ENCODE measurements around the gene MACROD2. TPM values are rescaled to one million over a fixed set of nuclear protein-coding genes. Genes with fewer than 3 reads are reported as not detected.

The MACROD2 gene
- total RNA-seq: not detected in 2 replicates

GRCh38 chr20:13995086-13995665, at the start of gene MACROD2:
Gene MACROD2, plus strand, starts transcription at chr20:13995516.

GRCh38 chr20:13990465-13990864, 4.9 kb upstream of the MACROD2 start, which contains the start of gene SEL1L2:
Gene SEL1L2, minus strand, starts transcription at chr20:13990614. Its CDS starts 80 bp downstream, at chr20:13990534.

GRCh38 chr20:14337400-14338171, 342.3 kb downstream of the MACROD2 start, which contains the start of gene FLRT3:
Gene FLRT3, minus strand, starts transcription at chr20:14337612. Its CDS starts 10,106 bp downstream, at chr20:14327506.

Other genes with a start within 250 kb of the MACROD2 start
- 4.0 and 4.5 TPM in 2 replicates for gene ESF1, start 210.6 kb upstream of the MACROD2 start, total RNA-seq
- gene NDUFAF5, start 210.5 kb upstream of the MACROD2 start, total RNA-seq: 14.3 and 18.3 TPM in 2 replicates
- not detected in 2 replicates for gene SEL1L2, start 4.9 kb upstream of the MACROD2 start, total RNA-seq

Data from bronchus fibroblast of lung (primary cell).